VCaP (cell line): ENCODE data around the gene KCNMB2.

ENCODE experiments used
- H3K27ac ChIP-seq: fragments of 450-650 bp; 2 replicates; pipeline ENCODE4 v1.5.1; 2017
- CTCF ChIP-seq: fragments of 450-650 bp; conservative IDR thresholded peaks from 2 replicates; pipeline ENCODE4 v1.5.1; 2017; ENCODE audit warnings: mild to moderate bottlenecking, moderate library complexity

KCNMB2 gene

GRCh38 chr3:178808748-178809147 is 272.5 kb downstream of the KCNMB2 start:
- no peak for TF ChIP-seq CTCF
- no peak overlapping the region for H3K27ac ChIP-seq

- no peak for TF ChIP-seq CTCF
- no peak overlapping the region for H3K27ac ChIP-seq
Measured at GRCh38 chr3:178810181-178810580, 273.9 kb downstream of the KCNMB2 start.

GRCh38 chr3:178822722-178823121 is 286.5 kb downstream of the KCNMB2 start:
- H3K27ac ChIP-seq = no peak overlapping the region
- TF ChIP-seq CTCF = no peak

- H3K27ac ChIP-seq = no peak overlapping the region
- TF ChIP-seq CTCF = no peak
Measured at GRCh38 chr3:178823150-178823549, 286.9 kb downstream of the KCNMB2 start.

GRCh38 chr3:178823591-178824246 is 287.5 kb downstream of the KCNMB2 start:
- H3K27ac ChIP-seq = no peak overlapping the region
- TF ChIP-seq CTCF = no peak

GRCh38 chr3:178826435-178827123 is 290.3 kb downstream of the KCNMB2 start:
- TF ChIP-seq CTCF = no peak

GRCh38 chr3:178827285-178827856 is 291.1 kb downstream of the KCNMB2 start:
- no peak overlapping the region for H3K27ac ChIP-seq

More at GRCh38 chr3:178826435-178827123, 290.3 kb downstream of the KCNMB2 start:
- H3K27ac ChIP-seq = no peak overlapping the region

More at GRCh38 chr3:178827285-178827856, 291.1 kb downstream of the KCNMB2 start:
- TF ChIP-seq CTCF = no peak
